ENCODE data around the gene RELL1. TPM values are rescaled to one million over a fixed set of nuclear protein-coding genes. Genes with fewer than 3 reads are reported as not detected.

Gene RELL1
- total RNA-seq, 2 donors from 2014 or later = 25.3 to 33.9 TPM

GRCh38 chr4:37721995-37722638 is 35.9 kb upstream of the RELL1 start:
- no peaks in the 10 kb centered on the region for H3K36me3 ChIP-seq
- no peak for TF ChIP-seq CTCF (IDR thresholded peaks at IDR 0.05)
- H3K9me3 ChIP-seq = no peaks in the 10 kb centered on the region
- no peak overlapping the region for H3K27ac ChIP-seq
- no peaks in the 10 kb centered on the region for H3K4me1 ChIP-seq
- DNase-seq (ENCODE audit: low spot score) = no peak
- no peaks in the 10 kb centered on the region for H3K27me3 ChIP-seq
- no peak overlapping the region for H3K4me3 ChIP-seq

- Histone ChIP-seq H3K4me1 (no peaks in the 10 kb centered on the region), H3K9me3 (no peaks in the 10 kb centered on the region), H3K36me3 (no peaks in the 10 kb centered on the region), H3K27ac (no peak overlapping the region), H3K4me3 (no peak overlapping the region), H3K27me3 (no peaks in the 10 kb centered on the region)
- DNase-seq (ENCODE audit: low spot score) = no peak
- TF ChIP-seq CTCF (IDR thresholded peaks at IDR 0.05) = no peak
These were observed 32.8 kb upstream of the RELL1 start for GRCh38 chr4:37719021-37719420.

DNA sequence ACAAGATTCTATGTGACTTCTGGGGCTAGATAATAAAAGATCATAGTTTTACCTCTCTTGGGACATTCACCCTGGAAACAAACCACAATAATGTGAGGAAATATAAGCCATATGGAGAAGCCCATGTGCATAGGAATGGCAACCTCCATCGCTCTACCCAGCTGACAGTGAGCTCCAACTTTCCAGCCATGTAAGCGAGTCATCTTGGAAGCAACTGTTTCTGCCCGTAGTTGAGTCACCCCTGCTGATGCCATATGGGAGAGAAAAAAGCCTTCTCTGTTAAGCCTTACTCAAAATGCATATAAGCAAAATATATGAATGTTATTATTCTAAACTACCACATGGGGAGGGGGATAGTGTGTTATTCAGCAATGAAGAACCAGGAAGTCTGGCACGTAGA is 31.4 kb upstream of the RELL1 start:
- Histone ChIP-seq H3K27me3 (no peaks in the 10 kb centered on the region), H3K9me3 (no peaks in the 10 kb centered on the region), H3K27ac (no peak overlapping the region), H3K4me1 (no peaks in the 10 kb centered on the region), H3K4me3 (no peak overlapping the region), H3K36me3 (no peaks in the 10 kb centered on the region)
- DNase-seq (ENCODE audit: low spot score) = no peak
- no peak for TF ChIP-seq CTCF (IDR thresholded peaks at IDR 0.05)

- no peaks in the 10 kb centered on the region for H3K9me3 ChIP-seq
These were observed 29.8 kb upstream of the RELL1 start for GRCh38 chr4:37715889-37716402.

GRCh38 chr4:37710491-37710890 is 24.3 kb upstream of the RELL1 start:
- H3K27me3 ChIP-seq = no peaks in the 10 kb centered on the region
- no peaks in the 10 kb centered on the region for H3K36me3 ChIP-seq
- no peaks in the 10 kb centered on the region for H3K4me1 ChIP-seq
- H3K27ac ChIP-seq = no peak overlapping the region
- no peaks in the 10 kb centered on the region for H3K9me3 ChIP-seq
- no peak for DNase-seq (ENCODE audit: low spot score)
- H3K4me3 ChIP-seq = no peak overlapping the region
- no peak for TF ChIP-seq CTCF (IDR thresholded peaks at IDR 0.05)

More at GRCh38 chr4:37715889-37716402, 29.8 kb upstream of the RELL1 start:
- Histone ChIP-seq H3K27me3 (no peaks in the 10 kb centered on the region), H3K4me3 (no peak overlapping the region), H3K27ac (no peak overlapping the region), H3K36me3 (no peaks in the 10 kb centered on the region), H3K4me1 (no peaks in the 10 kb centered on the region)
- no peak for TF ChIP-seq CTCF (IDR thresholded peaks at IDR 0.05)
- no peak for DNase-seq (ENCODE audit: low spot score)

- Histone ChIP-seq H3K36me3 (no peaks in the 10 kb centered on the region), H3K4me3 (no peak overlapping the region), H3K27ac (no peak overlapping the region), H3K4me1 (no peaks in the 10 kb centered on the region), H3K27me3 (no peaks in the 10 kb centered on the region), H3K9me3 (no peaks in the 10 kb centered on the region)
- DNase-seq (ENCODE audit: low spot score) = no peak
- TF ChIP-seq CTCF (IDR thresholded peaks at IDR 0.05) = no peak
These were observed 19.9 kb upstream of the RELL1 start for GRCh38 chr4:37706032-37706431.
